ENCODE data around the gene TBC1D22A.

The TBC1D22A gene

GRCh38 chr22:46741974-46742519 is 20.4 kb upstream of the TBC1D22A start:
- Histone ChIP-seq H3K27me3 (ENCODE audit: insufficient read depth, low read length) (peaks cover 7% of the 10 kb centered on the region), H3K9me3 (ENCODE audit: low read length) (no peaks in the 10 kb centered on the region), H3K4me1 (ENCODE audit: insufficient read depth, low read length) (peaks cover 19% of the 10 kb centered on the region), H2AFZ (ENCODE audit: low read depth, low read length) (no peak overlapping the region), H3K36me3 (ENCODE audit: insufficient read depth, low read length) (no peaks in the 10 kb centered on the region), H3K4me3 (ENCODE audit: low read length) (no peak overlapping the region)

- H3K36me3 ChIP-seq (ENCODE audit: insufficient read depth, low read length) = no peaks in the 10 kb centered on the region
- H3K4me3 ChIP-seq (ENCODE audit: low read length) = no peak overlapping the region
- H3K27me3 ChIP-seq (ENCODE audit: insufficient read depth, low read length) = peaks cover 12% of the 10 kb centered on the region
- peaks cover 14% of the 10 kb centered on the region for H3K4me1 ChIP-seq (ENCODE audit: insufficient read depth, low read length)
- no peak overlapping the region for H2AFZ ChIP-seq (ENCODE audit: low read depth, low read length)
- H3K9me3 ChIP-seq (ENCODE audit: low read length) = no peaks in the 10 kb centered on the region
These were observed 19.8 kb upstream of the TBC1D22A start for GRCh38 chr22:46742576-46743221.

- Histone ChIP-seq H3K36me3 (ENCODE audit: insufficient read depth, low read length) (no peaks in the 10 kb centered on the region), H3K4me1 (ENCODE audit: insufficient read depth, low read length) (peaks cover 3% of the 10 kb centered on the region), H3K4me3 (ENCODE audit: low read length) (no peak overlapping the region), H2AFZ (ENCODE audit: low read depth, low read length) (no peak overlapping the region), H3K9me3 (ENCODE audit: low read length) (no peaks in the 10 kb centered on the region), H3K27me3 (ENCODE audit: insufficient read depth, low read length) (peaks cover 21% of the 10 kb centered on the region)
These were observed 17.9 kb upstream of the TBC1D22A start for GRCh38 chr22:46744581-46744980.

GRCh38 chr22:46746192-46746591 is 16.3 kb upstream of the TBC1D22A start:
- Histone ChIP-seq H3K36me3 (ENCODE audit: insufficient read depth, low read length) (no peaks in the 10 kb centered on the region), H3K9me3 (ENCODE audit: low read length) (no peaks in the 10 kb centered on the region), H3K4me1 (ENCODE audit: insufficient read depth, low read length) (peaks cover 2% of the 10 kb centered on the region), H2AFZ (ENCODE audit: low read depth, low read length) (no peak overlapping the region), H3K27me3 (ENCODE audit: insufficient read depth, low read length) (peaks cover 28% of the 10 kb centered on the region), H3K4me3 (ENCODE audit: low read length) (no peak overlapping the region)

- peaks cover 28% of the 10 kb centered on the region for H3K27me3 ChIP-seq (ENCODE audit: insufficient read depth, low read length)
- no peak overlapping the region for H2AFZ ChIP-seq (ENCODE audit: low read depth, low read length)
- H3K4me1 ChIP-seq (ENCODE audit: insufficient read depth, low read length) = peaks cover 6% of the 10 kb centered on the region
- no peaks in the 10 kb centered on the region for H3K36me3 ChIP-seq (ENCODE audit: insufficient read depth, low read length)
- no peak overlapping the region for H3K4me3 ChIP-seq (ENCODE audit: low read length)
- H3K9me3 ChIP-seq (ENCODE audit: low read length) = no peaks in the 10 kb centered on the region
These were observed 15.8 kb upstream of the TBC1D22A start for GRCh38 chr22:46746620-46747019.

- Histone ChIP-seq H2AFZ (ENCODE audit: low read depth, low read length) (no peak overlapping the region), H3K4me1 (ENCODE audit: insufficient read depth, low read length) (peaks cover 6% of the 10 kb centered on the region), H3K4me3 (ENCODE audit: low read length) (no peak overlapping the region), H3K27me3 (ENCODE audit: insufficient read depth, low read length) (peaks cover 28% of the 10 kb centered on the region), H3K9me3 (ENCODE audit: low read length) (no peaks in the 10 kb centered on the region), H3K36me3 (ENCODE audit: insufficient read depth, low read length) (no peaks in the 10 kb centered on the region)
These were observed 14.8 kb upstream of the TBC1D22A start for GRCh38 chr22:46747646-46748045.

GRCh38 chr22:46748206-46748907 is 14.1 kb upstream of the TBC1D22A start:
- no peaks in the 10 kb centered on the region for H3K9me3 ChIP-seq (ENCODE audit: low read length)
- H3K36me3 ChIP-seq (ENCODE audit: insufficient read depth, low read length) = no peaks in the 10 kb centered on the region
- H3K27me3 ChIP-seq (ENCODE audit: insufficient read depth, low read length) = peaks cover 28% of the 10 kb centered on the region
- no peak overlapping the region for H2AFZ ChIP-seq (ENCODE audit: low read depth, low read length)
- H3K4me3 ChIP-seq (ENCODE audit: low read length) = no peak overlapping the region
- peaks cover 6% of the 10 kb centered on the region for H3K4me1 ChIP-seq (ENCODE audit: insufficient read depth, low read length)

GRCh38 chr22:46748908-46749675 is 13.4 kb upstream of the TBC1D22A start:
- H3K36me3 ChIP-seq (ENCODE audit: insufficient read depth, low read length) = no peaks in the 10 kb centered on the region
- H2AFZ ChIP-seq (ENCODE audit: low read depth, low read length) = no peak overlapping the region
- no peak overlapping the region for H3K4me3 ChIP-seq (ENCODE audit: low read length)
- H3K4me1 ChIP-seq (ENCODE audit: insufficient read depth, low read length) = peaks cover 6% of the 10 kb centered on the region
- H3K27me3 ChIP-seq (ENCODE audit: insufficient read depth, low read length) = peaks cover 28% of the 10 kb centered on the region
- H3K9me3 ChIP-seq (ENCODE audit: low read length) = no peaks in the 10 kb centered on the region

GRCh38 chr22:46749682-46750529 is 12.5 kb upstream of the TBC1D22A start:
- no peak overlapping the region for H3K4me3 ChIP-seq (ENCODE audit: low read length)
- H3K9me3 ChIP-seq (ENCODE audit: low read length) = no peaks in the 10 kb centered on the region

GRCh38 chr22:46750530-46750800 is 12.0 kb upstream of the TBC1D22A start:
- Histone ChIP-seq H3K9me3 (ENCODE audit: low read length) (no peaks in the 10 kb centered on the region), H3K4me1 (ENCODE audit: insufficient read depth, low read length) (peaks cover 6% of the 10 kb centered on the region), H3K4me3 (ENCODE audit: low read length) (no peak overlapping the region), H3K36me3 (ENCODE audit: insufficient read depth, low read length) (no peaks in the 10 kb centered on the region), H2AFZ (ENCODE audit: low read depth, low read length) (no peak overlapping the region), H3K27me3 (ENCODE audit: insufficient read depth, low read length) (peaks cover 28% of the 10 kb centered on the region)

More at GRCh38 chr22:46749682-46750529, 12.5 kb upstream of the TBC1D22A start:
- peaks cover 6% of the 10 kb centered on the region for H3K4me1 ChIP-seq (ENCODE audit: insufficient read depth, low read length)
- H2AFZ ChIP-seq (ENCODE audit: low read depth, low read length) = no peak overlapping the region
- no peaks in the 10 kb centered on the region for H3K36me3 ChIP-seq (ENCODE audit: insufficient read depth, low read length)
- peaks cover 28% of the 10 kb centered on the region for H3K27me3 ChIP-seq (ENCODE audit: insufficient read depth, low read length)

- H3K9me3 ChIP-seq (ENCODE audit: low read length) = peaks cover under 1% of the 10 kb centered on the region
- no peak overlapping the region for H3K4me3 ChIP-seq (ENCODE audit: low read length)
- H3K27me3 ChIP-seq (ENCODE audit: insufficient read depth, low read length) = peaks cover 28% of the 10 kb centered on the region
- no peak overlapping the region for H2AFZ ChIP-seq (ENCODE audit: low read depth, low read length)
- H3K36me3 ChIP-seq (ENCODE audit: insufficient read depth, low read length) = no peaks in the 10 kb centered on the region
- H3K4me1 ChIP-seq (ENCODE audit: insufficient read depth, low read length) = peaks cover 6% of the 10 kb centered on the region
These were observed 11.5 kb upstream of the TBC1D22A start for GRCh38 chr22:46750863-46751443.

- H3K4me3 ChIP-seq (ENCODE audit: low read length) = no peak overlapping the region
These were observed 10.0 kb upstream of the TBC1D22A start for GRCh38 chr22:46752286-46752987.

More at GRCh38 chr22:46752286-46752987, 10.0 kb upstream of the TBC1D22A start:
- no peaks in the 10 kb centered on the region for H3K36me3 ChIP-seq (ENCODE audit: insufficient read depth, low read length)
- H2AFZ ChIP-seq (ENCODE audit: low read depth, low read length) = no peak overlapping the region
- peaks cover 6% of the 10 kb centered on the region for H3K9me3 ChIP-seq (ENCODE audit: low read length)
- peaks cover 17% of the 10 kb centered on the region for H3K27me3 ChIP-seq (ENCODE audit: insufficient read depth, low read length)
- H3K4me1 ChIP-seq (ENCODE audit: insufficient read depth, low read length) = peaks cover 6% of the 10 kb centered on the region
